Uterus (tissue), 2 donors: Measurements from ENCODE around the gene DPM1.

Experiments used
- CTCF ChIP-seq, 4 experiments: fragments of 200-600 bp in 2 of 4; fragments of 450-650 bp in 2 of 4; sonication (generic) in 2 of 4; IDR thresholded peaks; one replicate each; pipeline ENCODE4 v1.5.1; 2016 to 2019; ENCODE audit warnings: antibody characterized with exemption in 4 of 4, mild to moderate bottlenecking in 2 of 4, moderate library complexity in 1 of 4
- POLR2A ChIP-seq, 2 donors: fragments of 450-650 bp; IDR thresholded peaks; one replicate each; pipeline ENCODE4 v1.6.1; 2016; ENCODE audit warnings: antibody characterized with exemption in 2 of 2, mild to moderate bottlenecking in 1 of 2, moderate library complexity in 1 of 2

GRCh38 chr20:50898475-50898874, 59.9 kb downstream of the DPM1 start:
- TF ChIP-seq CTCF (IDR thresholded peaks at IDR 0.05), result no peak
- no peak for TF ChIP-seq POLR2A (IDR thresholded peaks at IDR 0.05)
